Stimulated activated CD8-positive, alpha-beta memory T cell treated with anti-CD3 and anti-CD28 coated beads, Interleukin-12 subunit alpha, Interleukin-12 subunit beta, amount 100 ng/mL, for 1 hour (primary cell): Measurements from ENCODE around the gene PRKRIP1.
"Not testable (repeated sequence)": the region's sequence is repeated elsewhere in the genome, so short reads cannot be mapped to it uniquely, and the experiment has no call there.

Source experiments
- DNase-seq: peaks from one replicate; pipeline ENCODE4 v3.0.0-alpha.2; 2020; ENCODE audit warnings: low read depth

PRKRIP1 gene

DNA sequence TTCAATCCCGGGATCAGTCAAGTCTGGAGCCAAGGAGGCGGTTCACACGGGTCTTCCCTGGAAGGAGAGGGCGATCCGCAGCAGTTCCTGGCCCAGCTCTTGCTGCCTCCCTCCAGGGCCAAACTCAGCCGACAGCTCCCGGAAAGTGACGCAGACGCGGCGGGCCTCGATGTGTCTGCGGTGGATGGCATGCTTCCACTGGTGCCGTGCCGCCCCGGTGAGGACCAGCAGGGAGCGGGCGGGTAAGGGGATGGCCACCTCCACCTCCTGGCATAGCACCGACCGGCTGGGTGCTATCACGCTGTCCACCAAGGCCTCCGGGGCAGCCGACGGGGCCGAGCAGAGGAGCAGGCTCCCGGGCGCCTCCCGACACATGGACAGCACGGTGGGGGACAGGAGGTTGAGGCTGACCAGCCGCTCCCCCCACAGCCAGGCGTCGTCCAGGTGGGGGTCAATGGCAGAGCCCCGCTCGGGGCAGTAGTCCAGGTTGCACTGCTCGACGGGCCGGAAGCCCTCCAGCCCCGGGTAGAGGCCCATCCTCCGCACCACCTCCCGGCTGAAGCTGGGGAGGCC, 61.3 kb downstream of the PRKRIP1 start:
- no peak for DNase-seq

- DNase-seq, result no peak
Observed at GRCh38 chr7:102459221-102459844, 63.2 kb downstream of the PRKRIP1 start.

GRCh38 chr7:102460467-102460866, 64.3 kb downstream of the PRKRIP1 start:
- DNase-seq, result no peak

GRCh38 chr7:102463841-102464576, 67.8 kb downstream of the PRKRIP1 start:
- DNase-seq, result no peak

- peak; percentile 88 for DNase-seq
Observed at GRCh38 chr7:102464577-102465280, 68.6 kb downstream of the PRKRIP1 start, which contains the start of the genes ALKBH4 and LRWD1. TSS of gene ALKBH4 (minus strand) at chr7:102464863. CDS start at chr7:102464836, 27 bp downstream. TSS of gene LRWD1 (plus strand) at chr7:102464984. CDS start at chr7:102465081, 97 bp downstream.

- DNase-seq, result no peak
Observed at GRCh38 chr7:102466097-102466496, 69.9 kb downstream of the PRKRIP1 start.

DNA sequence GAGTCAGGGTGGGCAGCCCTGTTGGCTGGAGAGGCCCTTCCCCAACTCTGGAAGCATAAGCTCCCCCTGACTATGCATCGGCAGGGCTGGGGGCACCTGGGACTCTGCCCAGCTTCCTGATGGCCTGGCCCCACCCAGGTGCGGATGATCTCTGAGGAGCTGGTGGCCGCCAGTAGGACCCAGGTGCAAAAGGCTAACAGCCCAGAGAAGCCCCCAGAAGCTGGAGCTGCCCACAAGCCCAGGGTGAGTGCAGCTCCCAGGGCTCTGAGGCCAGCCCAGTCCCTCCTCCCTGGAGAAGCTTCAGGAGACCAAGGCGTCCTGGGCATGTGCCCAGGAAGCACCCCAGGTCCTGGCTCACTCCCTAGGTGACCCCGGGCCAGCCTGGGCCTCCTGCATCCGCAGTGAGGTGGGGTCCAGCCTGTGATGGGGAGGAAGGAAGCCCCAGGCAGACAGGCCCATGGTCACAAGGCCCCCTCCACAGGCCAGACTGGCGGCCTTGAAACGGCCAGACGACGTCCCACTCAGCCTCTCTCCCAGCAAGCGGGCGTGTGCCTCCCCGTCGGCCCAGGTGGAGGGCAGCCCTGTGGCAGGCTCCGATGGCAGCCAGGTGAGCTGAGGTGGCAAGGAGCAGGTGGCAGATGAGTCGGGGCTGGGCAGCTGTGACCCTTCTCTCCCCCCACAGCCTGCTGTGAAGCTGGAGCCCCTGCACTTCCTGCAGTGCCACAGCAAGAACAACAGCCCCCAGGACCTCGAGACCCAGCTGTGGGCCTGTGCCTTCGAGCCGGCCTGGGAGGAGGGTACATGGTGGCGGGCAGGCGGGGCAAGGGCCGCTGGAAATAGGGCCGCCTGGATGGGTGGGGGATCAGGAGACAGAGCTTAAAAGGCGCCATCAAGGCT, 71.7 kb downstream of the PRKRIP1 start:
- DNase-seq, result no peak

DNA sequence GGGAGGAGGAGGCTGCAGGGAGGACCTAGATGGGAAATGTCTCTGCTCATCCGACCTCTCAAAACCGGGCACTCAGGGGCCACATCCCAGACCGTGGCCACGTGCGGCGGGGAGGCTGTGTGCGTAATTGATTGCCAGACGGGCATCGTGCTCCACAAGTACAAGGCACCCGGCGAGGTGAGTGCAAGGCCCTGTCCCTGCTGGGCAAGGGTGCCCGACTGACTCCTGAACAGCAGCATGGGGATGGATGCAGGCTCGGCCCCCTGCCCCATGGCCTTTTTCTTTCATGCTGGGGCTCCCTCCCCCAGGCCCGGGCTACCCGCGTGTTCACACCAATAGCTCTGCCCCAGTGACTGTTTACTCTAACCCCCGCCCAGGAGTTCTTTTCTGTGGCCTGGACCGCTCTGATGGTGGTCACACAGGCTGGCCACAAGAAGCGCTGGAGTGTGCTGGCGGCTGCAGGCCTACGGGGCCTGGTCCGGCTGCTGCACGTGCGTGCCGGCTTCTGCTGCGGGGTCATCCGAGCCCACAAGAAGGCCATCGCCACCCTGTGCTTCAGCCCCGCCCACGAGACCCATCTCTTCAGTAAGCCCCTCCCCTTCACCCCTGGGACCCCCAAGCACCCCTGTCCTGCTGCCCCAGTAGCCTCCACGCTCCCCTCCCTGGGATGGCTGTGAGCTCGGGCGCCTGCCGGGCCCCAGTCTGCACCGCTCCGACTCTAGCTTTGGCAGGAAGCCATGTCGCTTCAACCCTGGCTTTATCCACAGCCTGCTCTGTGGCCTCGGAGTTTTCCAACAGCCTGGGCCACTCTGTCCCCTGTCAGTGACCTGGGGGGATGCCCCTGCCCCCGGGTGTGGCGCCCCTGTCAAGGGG, 72.6 kb downstream of the PRKRIP1 start:
- no peak for DNase-seq

DNA sequence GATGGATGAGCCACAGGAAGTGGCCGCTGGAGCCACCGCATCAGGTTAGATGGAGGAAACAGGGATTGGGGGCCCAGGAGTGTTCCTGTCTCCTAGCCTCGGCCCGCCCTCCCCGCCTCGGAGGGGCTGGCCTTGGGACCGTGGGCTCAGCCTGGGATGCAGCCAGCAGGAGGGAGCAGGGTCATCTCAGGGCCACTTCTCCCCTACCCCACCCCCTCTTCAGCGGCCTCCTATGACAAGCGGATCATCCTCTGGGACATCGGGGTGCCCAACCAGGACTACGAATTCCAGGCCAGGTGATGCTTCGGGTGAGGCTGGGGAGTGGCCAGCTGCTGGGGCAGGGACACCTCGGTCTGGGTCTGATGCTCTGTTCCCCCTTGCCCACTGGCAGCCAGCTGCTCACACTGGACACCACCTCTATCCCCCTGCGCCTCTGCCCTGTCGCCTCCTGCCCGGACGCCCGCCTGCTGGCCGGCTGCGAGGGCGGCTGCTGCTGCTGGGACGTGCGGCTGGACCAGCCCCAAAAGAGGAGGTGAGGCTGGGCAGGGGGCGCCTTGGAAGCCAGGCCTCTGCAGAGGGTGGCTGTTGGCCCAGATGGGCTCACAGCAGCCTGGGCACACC, 73.3 kb downstream of the PRKRIP1 start:
- no peak for DNase-seq

GRCh38 chr7:102469972-102470825, 74.0 kb downstream of the PRKRIP1 start:
- no peak for DNase-seq

DNA sequence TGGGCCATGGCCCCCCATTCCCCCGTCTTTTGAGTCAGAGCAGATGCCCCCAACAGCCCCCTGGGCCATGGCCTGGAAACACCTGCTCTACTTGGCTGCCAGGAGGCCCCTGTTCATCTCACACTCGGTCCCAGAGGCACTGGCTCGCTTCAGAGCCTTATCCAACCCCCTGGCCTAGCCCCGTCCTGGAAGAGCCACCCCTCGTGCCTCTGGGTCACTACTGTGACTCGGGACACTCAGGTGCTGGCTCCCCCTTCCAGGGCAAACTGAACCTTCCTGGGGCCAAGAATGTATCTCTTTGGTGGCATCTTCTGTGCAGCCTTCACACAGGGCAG, 75.6 kb downstream of the PRKRIP1 start:
- DNase-seq, result no peak

DNA sequence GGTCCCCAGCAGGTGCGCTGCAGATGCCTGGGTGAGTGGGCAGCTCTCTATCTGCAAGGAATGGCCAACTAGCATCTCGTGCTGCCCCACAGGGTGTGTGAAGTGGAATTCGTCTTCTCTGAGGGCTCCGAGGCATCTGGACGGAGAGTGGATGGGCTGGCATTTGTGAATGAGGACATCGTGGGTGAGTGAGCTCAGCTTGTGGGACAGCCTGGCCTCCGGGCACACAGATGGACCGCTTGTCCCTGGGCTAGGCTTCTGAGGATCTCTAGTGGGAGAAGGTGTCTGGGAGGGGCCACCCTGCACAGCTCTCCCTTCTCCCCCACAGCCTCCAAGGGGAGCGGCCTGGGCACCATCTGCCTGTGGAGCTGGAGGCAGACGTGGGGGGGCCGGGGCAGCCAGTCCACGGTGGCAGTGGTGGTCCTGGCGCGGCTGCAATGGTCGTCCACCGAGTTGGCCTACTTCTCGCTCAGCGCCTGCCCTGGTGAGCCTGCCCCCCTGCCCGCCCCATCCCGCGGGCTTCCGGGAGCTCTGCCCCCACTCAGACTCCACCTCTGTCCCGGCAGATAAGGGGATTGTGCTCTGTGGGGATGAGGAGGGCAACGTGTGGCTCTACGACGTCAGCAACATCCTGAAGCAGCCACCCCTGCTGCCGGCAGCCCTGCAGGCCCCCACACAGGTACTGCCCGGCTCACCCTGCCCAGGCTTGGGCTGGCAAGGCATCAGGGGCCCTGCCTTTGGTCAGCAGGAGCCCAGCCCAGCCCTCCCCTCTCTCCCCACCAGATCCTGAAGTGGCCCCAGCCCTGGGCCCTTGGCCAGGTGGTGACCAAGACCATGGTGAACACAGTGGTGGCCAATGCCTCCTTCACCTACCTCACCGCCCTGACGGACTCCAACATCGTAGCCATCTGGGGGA, 76.2 kb downstream of the PRKRIP1 start:
- DNase-seq, result no peak

GRCh38 chr7:102473271-102473991, 77.3 kb downstream of the PRKRIP1 start:
- DNase-seq, result no peak

DNA sequence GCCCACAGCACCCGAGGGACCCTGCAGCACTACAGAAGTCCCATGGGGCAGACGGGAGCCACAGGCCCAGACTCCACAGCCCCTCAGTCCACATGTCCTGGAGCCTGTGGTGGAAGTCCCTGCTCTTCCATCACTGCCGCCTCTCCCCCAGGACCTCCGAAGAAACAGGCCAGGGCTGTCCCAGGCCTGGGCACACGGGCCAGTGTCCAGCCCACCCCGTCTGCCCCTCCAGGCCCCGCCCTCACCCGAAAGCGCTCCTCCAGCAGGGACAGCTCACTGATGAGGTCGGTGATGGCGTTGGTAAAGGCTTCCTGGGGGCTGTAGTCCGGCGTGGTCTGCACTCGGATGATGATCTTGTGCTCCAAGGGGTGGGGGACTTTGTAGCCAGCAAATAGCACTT, 78.0 kb downstream of the PRKRIP1 start:
- DNase-seq, result not testable (repeated sequence)

DNA sequence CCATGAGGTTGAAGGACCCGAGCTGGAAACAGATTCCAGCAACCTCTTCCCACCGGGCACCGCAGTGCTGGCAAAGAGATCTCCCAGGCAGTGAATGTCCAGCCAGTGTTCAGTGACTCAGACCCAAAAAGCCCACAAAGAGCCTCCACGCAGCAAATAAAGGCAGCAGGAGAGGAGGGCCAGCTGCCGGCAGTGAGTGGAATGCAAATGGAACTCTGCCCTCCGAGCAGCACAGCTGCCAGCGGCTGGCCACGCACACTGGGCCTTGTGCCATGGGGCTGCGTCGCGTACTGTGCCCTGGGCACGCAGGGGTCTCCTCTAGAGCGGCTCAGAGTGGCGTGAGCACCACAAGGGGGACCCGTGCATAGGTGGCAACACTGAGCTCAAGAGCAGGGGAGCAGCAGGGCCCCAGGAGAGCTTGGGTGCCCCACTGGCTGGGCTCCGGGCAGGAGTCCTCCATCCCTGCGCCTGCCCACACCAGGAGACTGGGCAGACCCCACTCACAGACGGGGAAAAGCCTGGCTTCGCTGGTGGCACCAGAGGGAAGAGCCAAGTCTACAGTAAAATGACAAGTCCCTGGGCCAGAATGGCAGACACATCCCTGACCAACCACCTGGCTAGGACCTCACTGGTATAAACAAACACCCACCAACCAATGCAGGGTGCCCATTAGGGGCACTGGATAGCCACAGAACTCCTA, 78.7 kb downstream of the PRKRIP1 start:
- DNase-seq, result not testable (repeated sequence)
